H1 (cell line): ENCODE measurements around the gene PPM1G. TPM values are rescaled to one million over a fixed set of nuclear protein-coding genes. Genes with fewer than 3 reads are reported as not detected.
A peak's percentile ranks its signal among the peaks of the same experiment; 100 is the strongest.

Experiments used
- ASH2L ChIP-seq: fragments of 200-600, 300-600 bp; sonication (generic); IDR thresholded peaks from one replicate; pipeline ENCODE4 v1.7.1; 2017; ENCODE audit warnings: low read length
- BACH1 ChIP-seq: IDR thresholded peaks from 2 replicates; pipeline ENCODE4 v1.6.1; 2012; ENCODE audit warnings: low read length, improper control_type of control experiment
- CBX5 ChIP-seq: fragments of 300-800, 300-1000 bp; sonication (generic); IDR thresholded peaks from 2 replicates; pipeline ENCODE4 v1.7.1; 2016; ENCODE audit warnings: antibody characterized with exemption, low read length, low read depth
- CBX8 ChIP-seq: fragments of 300-800, 300-1000 bp; sonication (generic); IDR thresholded peaks from 2 replicates; pipeline ENCODE4 v1.7.1; 2016; ENCODE audit warnings: low read depth, low read length, borderline replicate concordance
- CEBPB ChIP-seq: IDR thresholded peaks from 2 replicates; pipeline ENCODE4 v1.6.1; 2012; ENCODE audit warnings: low read depth, low read length
- EGR1 ChIP-seq: IDR thresholded peaks from 2 replicates; pipeline ENCODE4 v1.6.1; 2011; ENCODE audit warnings: low read depth, low read length, borderline replicate concordance
- EP300 ChIP-seq, 2 experiments: IDR thresholded peaks; 1 replicate in 1 of 2; 2 replicates in 1 of 2; pipeline ENCODE4 v1.6.1; 2011 to 2012; ENCODE audit warnings: low read depth in 2 of 2, low read length in 2 of 2, mild to moderate bottlenecking in 2 of 2, borderline replicate concordance in 1 of 2, inconsistent platforms in 1 of 2, moderate library complexity in 1 of 2
- EZH2 ChIP-seq: fragments of 200-600 bp; sonication (generic); IDR thresholded peaks from 2 replicates; pipeline ENCODE4 v1.7.1; 2012; ENCODE audit warnings: low read depth, mild to moderate bottlenecking, moderate library complexity, low read length, inconsistent platforms; ENCODE audit not compliant: severe bottlenecking
- FOSL1 ChIP-seq: IDR thresholded peaks from 2 replicates; pipeline ENCODE4 v1.6.1; 2011; ENCODE audit warnings: mild to moderate bottlenecking, low read depth, low read length, moderate library complexity; ENCODE audit not compliant: insufficient read depth
- GTF2F1 ChIP-seq: IDR thresholded peaks from 2 replicates; pipeline ENCODE4 v1.6.1; 2012; ENCODE audit warnings: low read depth, low read length, improper control_type of control experiment, borderline replicate concordance
- HDAC2 ChIP-seq, 2 experiments: fragments of 300-600 bp in 1 of 2; sonication (generic) in 1 of 2; IDR thresholded peaks; 2 replicates each; pipeline ENCODE4 v1.6.1; 2011 to 2012; ENCODE audit warnings: low read depth in 2 of 2, low read length in 2 of 2, mild to moderate bottlenecking in 2 of 2, moderate library complexity in 2 of 2, borderline replicate concordance in 1 of 2, inconsistent platforms in 1 of 2
- JUN ChIP-seq: IDR thresholded peaks from 2 replicates; pipeline ENCODE4 v1.6.1; 2011; ENCODE audit warnings: low read depth, mild to moderate bottlenecking, improper control_type of control experiment, low read length
- KDM1A ChIP-seq: fragments of 200-600, 300-600 bp; sonication (generic); IDR thresholded peaks from 2 replicates; pipeline ENCODE4 v1.7.1; 2016; ENCODE audit warnings: mild to moderate bottlenecking, low read length, borderline replicate concordance
- KDM5A ChIP-seq: fragments of 200-600 bp; IDR thresholded peaks from 2 replicates; pipeline ENCODE4 v1.7.1; 2012; ENCODE audit warnings: mild to moderate bottlenecking, low read length, inconsistent platforms, mixed read lengths
- POLR2AphosphoS5 ChIP-seq: IDR thresholded peaks from 2 replicates; pipeline ENCODE4 v1.6.1; 2011; ENCODE audit warnings: low read depth, low read length
- POU5F1 ChIP-seq: IDR thresholded peaks from 2 replicates; pipeline ENCODE4 v1.6.1; 2011; ENCODE audit warnings: low read depth, mild to moderate bottlenecking, low read length, moderate library complexity
- SIX5 ChIP-seq: IDR thresholded peaks from 2 replicates; pipeline ENCODE4 v1.6.1; 2011; ENCODE audit warnings: mild to moderate bottlenecking, low read depth, low read length
- SRF ChIP-seq: IDR thresholded peaks from 2 replicates; pipeline ENCODE4 v1.6.1; 2011; ENCODE audit warnings: mild to moderate bottlenecking, low read depth, low read length, moderate library complexity
- TAF7 ChIP-seq: optimal IDR thresholded peaks from 2 replicates; pipeline ENCODE3; 2011; ENCODE audit warnings: low read depth, mild to moderate bottlenecking, inconsistent platforms, low read length, moderate library complexity, borderline replicate concordance
- YY1 ChIP-seq: IDR thresholded peaks from 2 replicates; pipeline ENCODE4 v1.6.1; 2011; ENCODE audit warnings: low read depth, mild to moderate bottlenecking, low read length
- polyA plus RNA-seq, 7 experiments: library from polyadenylated mRNA; depleted of rRNA in 3 of 7; stranded (reverse) in 5 of 7; unstranded in 2 of 7; fragments of >200 nt in 5 of 7; fragments of 200-250 nt in 2 of 7; gene quantifications; 1 replicate in 5 of 7; 2 replicates in 1 of 7; 4 replicates in 1 of 7; pipeline versions ENCODE4 v1.2.1 to v1.2.3, GENCODE V29; 2011 to 2013; ENCODE audit warnings: missing spikeins in 2 of 7, mixed read lengths in 2 of 7
- total RNA-seq: library from RNA; stranded (reverse); fragmentation: NEBNext Ultra II Directional; extraction: Animal tissue kit (Norgen Biotek cat#: 25700); gene quantifications from 2 replicates; pipeline ENCODE4 v1.2.1, GENCODE V29; 2021

PPM1G gene
- total and polyA plus RNA-seq, 2 of the 8 experiments (the other 6 are each of a cell fraction or from before 2014, with no cell fraction given), result 73.3 to 203 TPM

GRCh38 chr2:27380626-27381545, 28.5 kb downstream of the PPM1G start, which contains the start of gene ZNF513 (continued):
- TF ChIP-seq TAF7 (peak; percentile 73), KDM5A (no peak), BACH1 (peak; percentile 56; the same call in 1 of the 2 replicates), POLR2AphosphoS5 (peak; percentile 80), EZH2 (no peak), EP300 (IDR thresholded peaks at IDR 0.05; ENCODE audit: borderline replicate concordance in 1 of 2, low read depth in 2 of 2, low read length in 2 of 2) (peak; percentile 15 to 94), POU5F1 (no peak), GTF2F1 (no peak), KDM1A (no peak), HDAC2 (IDR thresholded peaks at IDR 0.05; ENCODE audit: borderline replicate concordance in 1 of 2, low read depth in 2 of 2, low read length in 2 of 2) (peak in 1 of 2 experiments; percentile 52; a peak in 1 of 4 replicates), CBX8 (no peak), CBX5 (no peak), EGR1 (peak; percentile 6; the same call in 1 of the 2 replicates), FOSL1 (no peak), YY1 (peak; percentile 82), CEBPB (no peak), JUN (0 out of 2 replicates have a peak, but pooled peaks have one; percentile 25), SIX5 (peak; percentile 61; the same call in 1 of the 2 replicates), SRF (no peak), ASH2L (no peak)
